ENCODE data around the gene PPDPF.
"Not testable (repeated sequence)": the region's sequence is repeated elsewhere in the genome, so short reads cannot be mapped to it uniquely, and the experiment has no call there.

Gene PPDPF

DNA sequence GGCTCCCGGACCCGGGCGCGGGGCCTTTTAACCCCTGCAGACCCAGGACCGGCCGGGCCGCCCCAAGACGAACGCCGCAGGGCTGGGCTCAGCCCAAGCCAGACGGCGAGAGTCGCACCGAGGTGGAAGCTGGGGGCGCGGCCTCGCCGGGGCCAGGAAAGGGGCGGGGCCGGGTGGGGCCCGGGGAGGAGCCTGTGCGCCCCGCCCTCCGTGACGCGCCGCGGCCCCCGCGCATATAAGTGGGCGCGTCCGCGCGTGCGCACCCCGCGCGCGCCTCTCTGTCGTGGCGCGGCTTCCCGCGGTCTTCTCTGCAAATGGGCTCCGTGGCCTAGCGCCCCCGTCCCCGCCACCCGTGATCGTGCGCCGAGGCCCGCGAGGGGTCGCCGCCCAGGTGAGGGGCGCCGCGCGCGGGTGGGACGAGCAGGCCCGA is at the start of gene PPDPF:
PPDPF (plus strand) TSS at position 262 of the 430 bp plus-strand sequence. CDS start 544 bp downstream, outside the sequence.
- Mint-ChIP-seq H3K9me3 (ENCODE audit: low read depth) (no peaks in the 10 kb centered on the region), H3K4me3 (peak within 1 kb of the TSS; percentile 84), H3K27me3 (no peaks in the 10 kb centered on the region), H3K27ac (no peak within 1 kb of the TSS), H3K36me3 (peaks cover 2% of the 10 kb centered on the region), H3K4me1 (ENCODE audit: low read depth) (peaks cover 14% of the 10 kb centered on the region)

GRCh38 chr20:63471002-63471716 is 49.4 kb upstream of the PPDPF start:
- Mint-ChIP-seq H3K9me3 (ENCODE audit: low read depth) (no peaks in the 10 kb centered on the region), H3K27me3 (peaks cover 16% of the 10 kb centered on the region), H3K27ac (no peak overlapping the region), H3K36me3 (no peaks in the 10 kb centered on the region), H3K4me1 (ENCODE audit: low read depth) (peaks cover 8% of the 10 kb centered on the region), H3K4me3 (no peak overlapping the region)

DNA sequence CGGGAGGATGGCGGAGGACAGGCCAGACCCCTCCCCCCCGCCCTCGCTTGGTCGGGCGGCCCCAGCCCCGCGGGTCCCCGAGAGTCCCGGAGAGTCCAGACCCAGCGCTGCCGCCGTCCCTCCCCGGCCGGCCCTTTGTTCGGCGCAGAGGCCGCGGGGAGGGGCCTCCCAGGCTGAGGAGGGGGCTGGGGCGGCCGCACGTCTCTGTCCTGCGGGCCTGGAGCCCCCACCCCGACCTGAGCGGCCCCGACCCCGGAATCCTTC is 48.9 kb upstream of the PPDPF start:
- H3K36me3 Mint-ChIP-seq: no peaks in the 10 kb centered on the region
- H3K9me3 Mint-ChIP-seq (ENCODE audit: low read depth): no peaks in the 10 kb centered on the region
- peaks cover 8% of the 10 kb centered on the region for H3K4me1 Mint-ChIP-seq (ENCODE audit: low read depth)
- H3K4me3 Mint-ChIP-seq: no peak overlapping the region
- no peak overlapping the region for H3K27ac Mint-ChIP-seq
- H3K27me3 Mint-ChIP-seq: peaks cover 16% of the 10 kb centered on the region

DNA sequence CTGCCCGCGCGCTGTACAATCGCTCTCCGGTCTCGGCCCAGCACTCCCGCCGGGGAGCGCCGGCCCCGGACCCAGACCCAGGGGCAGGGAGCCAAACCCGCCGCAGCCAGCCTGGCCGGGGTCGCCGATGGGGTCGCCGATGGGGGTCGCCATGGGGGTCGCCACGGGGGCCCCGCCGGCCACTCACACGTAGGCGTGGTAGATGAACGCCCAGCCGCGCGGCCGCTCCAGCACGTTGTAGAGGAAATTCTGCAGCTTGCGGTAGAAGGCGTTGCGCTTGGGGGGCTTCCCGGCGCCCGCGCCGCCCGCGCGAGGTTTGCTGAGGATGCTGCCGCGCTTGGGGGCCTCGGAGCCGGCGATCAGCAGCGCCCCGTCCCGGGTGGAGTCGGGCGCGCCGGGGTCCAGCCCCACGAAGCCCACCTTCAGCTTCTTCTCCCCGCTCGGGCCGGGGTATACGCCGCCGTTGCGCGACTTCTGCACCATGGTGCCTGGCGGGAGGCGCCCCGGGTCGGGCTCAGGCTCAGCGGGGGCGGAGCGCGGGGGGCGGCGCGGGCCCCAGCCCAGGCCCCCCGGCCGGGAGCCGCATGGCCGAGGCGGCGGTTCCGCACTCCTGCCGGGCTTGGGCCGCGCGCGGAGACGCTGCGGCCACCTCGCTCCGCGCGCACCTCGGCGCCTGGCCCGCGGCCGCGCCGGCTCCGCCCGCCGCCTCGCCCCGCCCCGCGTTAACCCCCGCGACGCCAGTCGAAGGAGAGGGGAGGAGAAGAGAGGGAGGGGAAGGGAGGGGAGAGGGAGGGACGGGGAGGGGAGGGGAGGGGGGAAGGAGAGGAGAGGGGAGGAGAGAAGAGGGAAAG is 48.4 kb upstream of the PPDPF start, which contains the start of gene KCNQ2:
KCNQ2 (minus strand) TSS at position 675 of the 851 bp plus-strand sequence; CDS start at position 483, 192 bp downstream.
- H3K4me1 Mint-ChIP-seq (ENCODE audit: low read depth): peaks cover 8% of the 10 kb centered on the region
- H3K27me3 Mint-ChIP-seq: peaks cover 14% of the 10 kb centered on the region
- H3K4me3 Mint-ChIP-seq: no peak within 1 kb of the TSS
- no peak within 1 kb of the TSS for H3K27ac Mint-ChIP-seq
- no peaks in the 10 kb centered on the region for H3K9me3 Mint-ChIP-seq (ENCODE audit: low read depth)
- H3K36me3 Mint-ChIP-seq: no peaks in the 10 kb centered on the region

DNA sequence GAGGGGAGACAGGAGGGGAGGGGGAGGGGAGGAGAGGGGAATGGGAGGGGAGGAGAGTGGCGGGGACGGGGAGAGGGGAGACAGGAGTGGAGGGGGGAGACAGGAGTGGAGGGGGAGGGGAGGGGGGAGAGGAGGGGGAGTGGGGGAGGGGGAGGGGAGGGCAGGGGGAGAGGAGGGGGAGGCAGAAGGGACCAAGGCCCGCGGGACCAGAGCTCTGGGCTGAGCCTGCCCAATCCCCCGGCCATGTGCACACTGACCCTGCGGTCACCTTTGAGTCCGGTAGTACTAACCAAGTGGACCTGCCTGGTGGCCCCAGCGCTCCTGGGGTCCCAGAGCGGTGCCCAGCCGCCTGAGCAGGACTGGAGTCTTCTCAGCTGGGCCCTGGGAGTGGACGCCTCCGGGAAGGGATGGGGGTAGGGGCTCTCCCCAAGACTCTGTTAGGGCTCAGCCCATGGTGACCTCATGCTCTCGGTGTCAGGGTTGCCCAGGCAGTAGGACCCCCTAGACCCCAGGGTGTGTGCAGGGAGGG is 47.6 kb upstream of the PPDPF start:
- Mint-ChIP-seq H3K4me3 (no peak overlapping the region), H3K36me3 (no peaks in the 10 kb centered on the region), H3K27me3 (peaks cover 15% of the 10 kb centered on the region), H3K9me3 (ENCODE audit: low read depth) (no peaks in the 10 kb centered on the region), H3K4me1 (ENCODE audit: low read depth) (peaks cover 8% of the 10 kb centered on the region), H3K27ac (no peak overlapping the region)

DNA sequence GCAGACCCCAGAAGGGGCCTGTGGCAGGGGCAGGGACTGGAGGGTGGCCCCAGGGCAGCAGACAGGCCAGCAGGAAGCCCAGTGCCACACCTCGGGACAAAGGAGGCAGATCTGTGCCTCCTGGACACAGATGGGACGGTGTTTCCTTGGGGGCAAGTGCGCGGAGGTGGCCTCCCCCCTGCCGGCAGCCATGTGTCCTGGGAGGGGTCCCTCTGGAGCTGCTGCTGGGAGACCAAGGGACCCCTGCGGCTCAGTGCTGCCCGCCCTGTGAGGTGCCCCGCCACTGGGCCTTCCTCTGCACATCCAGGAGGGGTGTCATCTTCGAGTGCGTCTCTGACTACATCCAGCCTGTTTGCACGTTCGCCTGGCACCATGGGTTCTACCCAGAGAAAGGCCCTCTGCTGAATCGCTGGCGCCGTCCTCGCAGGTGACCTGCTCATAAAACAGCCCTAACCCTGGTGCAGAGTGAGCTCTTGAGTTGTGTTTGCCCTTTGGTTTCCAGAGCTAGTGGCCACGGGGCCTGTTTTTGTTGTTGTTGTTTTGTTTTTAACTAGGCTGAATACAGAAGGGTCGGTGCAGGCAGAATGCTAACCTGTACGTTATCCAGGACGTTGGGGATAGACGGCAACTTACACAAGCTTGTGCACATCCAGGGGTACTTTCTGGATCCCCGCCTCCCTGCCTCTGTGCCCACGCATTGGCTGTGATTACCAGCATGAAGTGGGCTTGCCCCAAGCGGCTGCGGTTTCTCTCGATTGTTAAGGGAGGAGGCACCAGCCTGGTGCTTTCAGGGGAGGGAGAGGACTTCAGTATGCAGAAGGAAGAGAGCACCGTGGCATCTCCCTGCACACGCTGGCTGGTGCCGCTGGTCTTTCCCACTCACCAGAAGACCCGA is 46.8 kb upstream of the PPDPF start:
- no peaks in the 10 kb centered on the region for H3K36me3 Mint-ChIP-seq
- peak overlapping the region; percentile 46 for H3K4me3 Mint-ChIP-seq
- no peaks in the 10 kb centered on the region for H3K9me3 Mint-ChIP-seq (ENCODE audit: low read depth)
- peaks cover 8% of the 10 kb centered on the region for H3K4me1 Mint-ChIP-seq (ENCODE audit: low read depth)
- H3K27ac Mint-ChIP-seq: no peak overlapping the region
- H3K27me3 Mint-ChIP-seq: peaks cover 15% of the 10 kb centered on the region

DNA sequence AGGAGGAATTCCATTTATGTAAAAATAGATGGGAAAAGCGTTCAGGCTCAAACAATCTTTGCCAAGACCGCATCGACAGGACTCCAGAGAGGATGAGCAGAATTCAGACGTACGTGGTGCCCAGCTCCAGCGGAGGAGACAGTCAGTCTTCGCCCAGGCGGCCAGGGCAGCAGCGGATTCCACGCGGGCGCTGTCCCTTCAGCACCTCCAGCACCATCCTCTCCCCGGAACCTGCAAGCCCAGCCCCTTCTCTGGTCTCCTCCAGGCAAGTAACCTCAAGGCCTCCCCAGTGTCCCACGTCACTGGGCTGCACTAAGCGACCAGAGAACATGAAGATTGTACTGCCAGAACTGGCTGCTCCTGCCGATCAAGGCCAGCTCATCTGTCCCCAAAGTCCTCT is 45.4 kb upstream of the PPDPF start:
- peaks cover 8% of the 10 kb centered on the region for H3K4me1 Mint-ChIP-seq (ENCODE audit: low read depth)
- no peaks in the 10 kb centered on the region for H3K36me3 Mint-ChIP-seq
- H3K4me3 Mint-ChIP-seq: no peak overlapping the region
- H3K27ac Mint-ChIP-seq: no peak overlapping the region
- H3K9me3 Mint-ChIP-seq (ENCODE audit: low read depth): no peaks in the 10 kb centered on the region
- peaks cover 19% of the 10 kb centered on the region for H3K27me3 Mint-ChIP-seq

DNA sequence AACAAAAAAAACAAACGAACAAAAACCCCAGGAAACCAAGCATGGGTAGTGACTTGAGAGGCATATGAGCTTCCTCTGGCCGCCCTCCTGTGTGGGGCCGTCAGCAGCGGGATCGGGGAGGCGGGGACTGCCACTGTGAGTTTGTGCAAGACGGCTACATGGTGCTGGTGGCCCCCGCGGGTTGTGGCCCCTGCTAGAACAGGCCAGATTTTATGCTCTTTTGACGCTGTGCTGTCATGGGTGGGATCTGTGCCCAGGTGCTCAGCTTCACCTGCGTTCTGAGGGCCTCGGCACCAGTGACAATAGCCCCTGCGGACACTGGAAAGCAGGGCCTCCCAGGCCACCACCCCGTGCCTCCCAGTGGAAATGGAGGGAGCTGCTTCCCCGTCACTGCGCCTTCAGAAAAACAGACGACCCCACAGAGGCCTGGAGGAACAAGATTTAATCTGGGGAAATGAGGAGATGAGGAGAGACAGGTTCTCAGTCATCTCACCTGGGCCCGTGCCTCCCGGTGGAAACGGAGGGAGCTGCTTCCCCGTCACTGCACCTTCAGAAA is 43.4 kb upstream of the PPDPF start:
- Mint-ChIP-seq H3K36me3 (no peaks in the 10 kb centered on the region), H3K9me3 (ENCODE audit: low read depth) (no peaks in the 10 kb centered on the region), H3K4me3 (no peak overlapping the region), H3K27me3 (peaks cover 18% of the 10 kb centered on the region), H3K4me1 (ENCODE audit: low read depth) (peaks cover 8% of the 10 kb centered on the region), H3K27ac (no peak overlapping the region)

- peaks cover 8% of the 10 kb centered on the region for H3K4me1 Mint-ChIP-seq (ENCODE audit: low read depth)
- no peak overlapping the region for H3K4me3 Mint-ChIP-seq
- H3K27ac Mint-ChIP-seq: no peak overlapping the region
- H3K36me3 Mint-ChIP-seq: no peaks in the 10 kb centered on the region
- H3K27me3 Mint-ChIP-seq: peaks cover 18% of the 10 kb centered on the region
- H3K9me3 Mint-ChIP-seq (ENCODE audit: low read depth): no peaks in the 10 kb centered on the region
These were observed 42.6 kb upstream of the PPDPF start for GRCh38 chr20:63477944-63478343.

DNA sequence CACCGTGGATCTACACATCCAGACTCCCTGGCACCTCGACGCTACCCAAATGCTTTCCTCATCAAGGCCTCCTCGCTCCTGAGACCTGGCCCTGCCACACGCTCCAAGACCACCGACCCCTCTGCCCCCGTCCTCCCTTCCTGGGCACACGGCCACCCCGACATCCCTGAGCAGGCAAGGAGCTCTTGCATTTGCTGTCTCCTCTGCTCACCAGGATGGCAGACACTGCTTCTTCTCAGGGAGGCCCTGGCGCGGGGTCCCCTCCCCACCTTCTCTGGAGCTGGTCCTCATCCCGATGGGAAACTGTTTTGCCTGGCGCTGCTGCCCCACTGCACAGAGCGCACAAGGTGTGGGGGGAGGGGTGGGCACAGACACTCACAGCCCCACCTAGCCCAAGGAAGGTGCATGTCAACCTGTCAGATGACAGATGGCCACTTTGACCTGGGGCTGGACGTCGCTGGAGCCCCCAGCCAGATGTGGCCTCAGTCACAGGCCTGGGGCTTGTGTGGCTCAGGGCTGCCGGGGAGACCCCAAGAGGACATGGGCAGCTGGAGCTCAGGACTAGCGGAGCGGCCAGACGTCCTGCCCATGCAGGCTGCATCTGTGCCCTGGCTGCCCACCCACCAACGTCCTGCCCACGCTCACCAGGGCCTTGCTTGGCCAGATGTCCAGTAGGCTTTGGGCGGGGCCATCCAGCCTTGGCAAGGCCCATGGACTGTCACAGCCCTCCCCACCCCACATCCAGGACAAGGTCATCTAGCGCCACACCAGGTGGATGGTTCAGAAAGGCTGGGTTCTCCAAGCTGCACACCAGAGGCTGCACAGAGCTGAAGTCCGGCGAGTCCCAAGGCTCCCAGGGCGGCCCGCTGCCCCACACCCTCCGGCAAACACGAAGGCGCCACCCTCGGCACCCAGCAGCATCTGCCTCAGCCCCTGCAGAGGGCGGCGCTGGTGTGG is 41.9 kb upstream of the PPDPF start:
- no peak overlapping the region for H3K4me3 Mint-ChIP-seq
- peaks cover 8% of the 10 kb centered on the region for H3K4me1 Mint-ChIP-seq (ENCODE audit: low read depth)
- H3K36me3 Mint-ChIP-seq: no peaks in the 10 kb centered on the region
- H3K9me3 Mint-ChIP-seq (ENCODE audit: low read depth): no peaks in the 10 kb centered on the region
- peaks cover 18% of the 10 kb centered on the region for H3K27me3 Mint-ChIP-seq
- H3K27ac Mint-ChIP-seq: no peak overlapping the region

DNA sequence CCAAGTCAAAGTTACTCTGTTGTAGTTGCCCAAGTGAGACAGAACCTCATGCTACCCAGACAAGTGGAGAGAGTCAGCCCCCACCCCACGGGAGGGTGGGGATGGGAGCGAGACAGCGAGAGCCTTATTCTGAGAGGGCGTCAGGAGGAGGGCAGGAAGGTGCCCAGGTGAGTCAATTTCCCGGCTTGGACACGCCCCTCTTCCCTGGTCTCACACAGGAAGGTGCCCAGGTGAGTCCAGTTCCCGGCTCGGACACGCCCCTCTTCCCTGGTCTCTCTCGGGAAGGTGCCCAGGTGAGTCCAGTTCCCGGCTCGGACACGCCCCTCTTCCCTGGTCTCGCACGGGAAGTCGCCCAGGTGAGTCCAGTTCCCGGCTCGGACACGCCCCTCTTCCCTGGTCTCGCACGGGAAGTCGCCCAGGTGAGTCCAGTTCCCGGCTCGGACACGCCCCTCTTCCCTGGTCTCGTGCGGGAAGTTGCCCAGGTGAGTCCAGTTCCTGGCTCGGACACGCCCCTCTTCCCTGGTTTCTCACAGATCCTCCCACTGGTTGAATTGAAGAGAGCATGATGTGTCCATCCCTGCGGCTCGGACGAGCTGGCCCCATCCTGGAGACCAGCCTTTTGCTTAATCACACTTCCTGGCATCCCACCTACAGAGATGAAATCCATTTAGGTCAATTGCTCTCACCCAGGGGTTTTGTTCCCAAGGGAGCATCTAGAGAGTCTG is 40.7 kb upstream of the PPDPF start:
- not testable (repeated sequence) for H3K4me1 Mint-ChIP-seq (ENCODE audit: low read depth); H3K27ac Mint-ChIP-seq; H3K4me3 Mint-ChIP-seq; H3K36me3 Mint-ChIP-seq; H3K9me3 Mint-ChIP-seq (ENCODE audit: low read depth)
- peaks cover 14% of the 10 kb centered on the region for H3K27me3 Mint-ChIP-seq

GRCh38 chr20:63481503-63481902 is 39.1 kb upstream of the PPDPF start:
- Mint-ChIP-seq H3K27me3 (peaks cover 15% of the 10 kb centered on the region), H3K27ac (no peak overlapping the region), H3K4me3 (no peak overlapping the region)

DNA sequence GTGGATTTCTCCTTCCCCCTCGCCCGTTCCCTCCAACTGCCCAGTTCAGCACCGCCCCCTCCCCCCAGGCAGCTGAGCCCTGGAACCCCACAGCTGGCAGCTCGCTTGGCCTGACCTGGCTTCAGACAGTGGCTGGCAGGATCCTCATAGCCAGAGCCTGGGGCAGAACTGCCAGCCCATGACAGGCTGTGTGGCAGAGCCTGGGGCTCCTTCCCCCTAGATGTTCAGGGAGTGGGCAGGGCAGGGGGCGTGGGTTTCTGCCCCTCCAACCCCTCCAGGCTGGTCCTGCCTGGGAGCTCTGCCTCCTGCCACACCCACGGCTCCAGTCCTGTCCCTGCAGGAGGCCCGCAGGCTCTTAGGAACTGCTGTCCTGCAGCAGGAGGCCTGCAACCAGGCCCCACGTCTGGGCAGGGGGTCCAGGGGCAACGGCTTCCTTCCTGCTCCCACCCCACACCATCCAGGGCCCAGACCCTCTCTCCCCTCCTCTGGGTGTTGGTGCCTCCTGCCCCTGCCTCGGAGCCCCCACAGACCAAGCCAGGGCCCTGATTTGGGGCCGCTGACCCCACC is 38.5 kb upstream of the PPDPF start:
- Mint-ChIP-seq H3K9me3 (ENCODE audit: low read depth) (no peaks in the 10 kb centered on the region), H3K4me1 (ENCODE audit: low read depth) (no peaks in the 10 kb centered on the region), H3K4me3 (no peak overlapping the region), H3K36me3 (no peaks in the 10 kb centered on the region), H3K27me3 (peaks cover 15% of the 10 kb centered on the region), H3K27ac (no peak overlapping the region)

More at GRCh38 chr20:63481503-63481902, 39.1 kb upstream of the PPDPF start:
- H3K9me3 Mint-ChIP-seq (ENCODE audit: low read depth): no peaks in the 10 kb centered on the region
- H3K4me1 Mint-ChIP-seq (ENCODE audit: low read depth): no peaks in the 10 kb centered on the region
- H3K36me3 Mint-ChIP-seq: no peaks in the 10 kb centered on the region

Measured in activated naive CD8-positive, alpha-beta T cell (primary cell).